GM12865 (cell line): ENCODE data around the gene TKFC.

Experiments
- DNase-seq: peaks from one replicate; pipeline ENCODE4 v3.0.0; 2010; ENCODE audit warnings: low read depth
- H3K4me3 ChIP-seq: 2 replicates; pipeline ENCODE4 v1.5.1; 2011; ENCODE audit warnings: mild to moderate bottlenecking, low read depth, low read length, control low read depth
- CTCF ChIP-seq: IDR thresholded peaks from 2 replicates; pipeline ENCODE4 v1.5.1; 2011; ENCODE audit warnings: low read length, control low read depth, low read depth, inconsistent platforms; ENCODE audit not compliant: insufficient read depth; ENCODE audit errors: missing control alignments

Gene TKFC

GRCh38 chr11:61357233-61357893, 24.3 kb downstream of the TKFC start:
- peak; percentile 88 for DNase-seq
- no peak for TF ChIP-seq CTCF
- peak overlapping the region; percentile 27 for H3K4me3 ChIP-seq

- TF ChIP-seq CTCF, result no peak
- H3K4me3 ChIP-seq, result peak overlapping the region; percentile 27
- peak; percentile 47 for DNase-seq
Measured at GRCh38 chr11:61357894-61358239, 24.8 kb downstream of the TKFC start.

GRCh38 chr11:61358566-61358965, 25.5 kb downstream of the TKFC start:
- DNase-seq, result no peak
- TF ChIP-seq CTCF, result no peak
- no peak overlapping the region for H3K4me3 ChIP-seq

GRCh38 chr11:61359516-61359915, 26.5 kb downstream of the TKFC start:
- DNase-seq, result no peak
- H3K4me3 ChIP-seq, result peak overlapping the region; percentile 95
- no peak for TF ChIP-seq CTCF

- no peak for TF ChIP-seq CTCF
- peak; percentile 21 for DNase-seq
- peak overlapping the region; percentile 95 for H3K4me3 ChIP-seq
Measured at GRCh38 chr11:61361237-61361740, 28.3 kb downstream of the TKFC start.

GRCh38 chr11:61361741-61362541, 28.9 kb downstream of the TKFC start, which contains the start of the genes CYB561A3 and TMEM138:
CYB561A3 (minus strand) TSS chr11:61361882; CDS start chr11:61356713, 5,169 bp downstream.
TMEM138 (plus strand) TSS chr11:61362374; CDS start chr11:61364391, 2,017 bp downstream.
- H3K4me3 ChIP-seq, result peak within 1 kb of the TSS; percentile 95
- DNase-seq, result peak; percentile 97
- TF ChIP-seq CTCF, result no peak
